Testis (tissue), 3 donors: Measurements from ENCODE around the gene TRIO. TPM values are rescaled to one million over a fixed set of nuclear protein-coding genes. Genes with fewer than 3 reads are reported as not detected.

Experiments
- DNase-seq: peaks from one replicate; pipeline ENCODE4 v3.0.0-alpha.2; 2019
- H3K27ac ChIP-seq, 2 donors: fragments of 200-600 bp; sonication (generic); one replicate each; pipeline ENCODE4 v1.5.1; 2019
- H3K27me3 ChIP-seq: fragments of 200-600 bp; sonication (generic); one replicate; pipeline ENCODE4 v1.5.1; 2019
- H3K36me3 ChIP-seq: fragments of 200-600 bp; sonication (generic); one replicate; pipeline ENCODE4 v1.5.1; 2017; ENCODE audit warnings: low read depth; ENCODE audit errors: missing control alignments
- H3K4me1 ChIP-seq: fragments of 200-600 bp; sonication (generic); one replicate; pipeline ENCODE4 v1.5.1; 2019
- H3K4me3 ChIP-seq, 2 donors: fragments of 200-600 bp; sonication (generic); one replicate each; pipeline ENCODE4 v1.5.1; 2017 to 2019
- H3K9me3 ChIP-seq: fragments of 200-600 bp; sonication (generic); one replicate; pipeline ENCODE4 v1.5.1; 2017
- CTCF ChIP-seq, 3 experiments: fragments of 450-650 bp in 2 of 3; fragments of 200-600 bp in 1 of 3; sonication (generic) in 1 of 3; IDR thresholded peaks; one replicate each; pipeline ENCODE4 v1.5.1; 2016 to 2019; ENCODE audit warnings: antibody characterized with exemption in 3 of 3, mild to moderate bottlenecking in 2 of 3, moderate library complexity in 1 of 3
- POLR2A ChIP-seq: fragments of 450-650 bp; IDR thresholded peaks from one replicate; pipeline ENCODE4 v1.6.1; 2017; ENCODE audit warnings: antibody characterized with exemption, mild to moderate bottlenecking, moderate library complexity
- WGBS, 2 donors: methylation state at CpG; one replicate each; pipeline ENCODE4 v1.1.5; 2018; 5-methylcytosine and 5-hydroxymethylcytosine counted together
- intact Hi-C: fragments of 100-400 bp; cut with DNase I; formaldehyde crosslinking; loops from one replicate; pipeline ENCODE4 v1.15.1; 2023; ENCODE audit warnings: low total_unique reads
- polyA plus RNA-seq: library from polyadenylated mRNA; stranded (reverse); fragments of 350-450 nt; fragmentation: Illumina TruSeq; extraction: RNeasy Lipid Tissue Mini Kit (QIAGEN cat#74804); gene quantifications from one replicate; pipeline ENCODE4 v1.2.3, GENCODE V29; 2014; ENCODE audit warnings: low read depth, low replicate concordance; ENCODE audit not compliant: insufficient read depth
- total RNA-seq, 2 donors: library from RNA; depleted of rRNA; stranded (reverse); fragments of >200 nt; gene quantifications; one replicate each; pipeline ENCODE4 v1.2.3, GENCODE V29; 2016

TRIO gene
- total and polyA plus RNA-seq, 3 donors from 2014 or later = 47.2 to 295 (median 249) TPM

- no peaks in the 10 kb centered on the region for H3K27me3 ChIP-seq
- 70 to 75% methylated on average over 7 of the region's 7 CpGs for WGBS, 2 donors
- intact Hi-C loops = no loop called here
- no peaks in the 10 kb centered on the region for H3K36me3 ChIP-seq
- no peak for DNase-seq
- peaks cover 13% of the 10 kb centered on the region for H3K4me1 ChIP-seq
- H3K4me3 ChIP-seq = no peak overlapping the region
- TF ChIP-seq POLR2A (no peak), CTCF (IDR thresholded peaks at IDR 0.05) (no peak)
- H3K9me3 ChIP-seq = no peaks in the 10 kb centered on the region
- H3K27ac ChIP-seq = no peak overlapping the region
Observed at GRCh38 chr5:14506140-14506538, 363.0 kb downstream of the TRIO start.

- intact Hi-C loops = no loop called here
- TF ChIP-seq CTCF (IDR thresholded peaks at IDR 0.05) = no peak
- TF ChIP-seq POLR2A = no peak
- Histone ChIP-seq H3K27ac (no peak overlapping the region), H3K9me3 (no peaks in the 10 kb centered on the region), H3K27me3 (no peaks in the 10 kb centered on the region), H3K4me1 (peaks cover 13% of the 10 kb centered on the region), H3K4me3 (no peak overlapping the region), H3K36me3 (no peaks in the 10 kb centered on the region)
- 94 to 95% methylated on average over 16 of the region's 16 CpGs for WGBS, 2 donors
- no peak for DNase-seq
Observed at GRCh38 chr5:14506661-14507060, 363.5 kb downstream of the TRIO start.

GRCh38 chr5:14507156-14507941 lies 364.2 kb downstream of the TRIO start:
- Histone ChIP-seq H3K4me1 (peaks cover 13% of the 10 kb centered on the region), H3K27me3 (no peaks in the 10 kb centered on the region), H3K4me3 (no peak overlapping the region), H3K9me3 (no peaks in the 10 kb centered on the region), H3K36me3 (no peaks in the 10 kb centered on the region), H3K27ac (no peak overlapping the region)
- DNase-seq = no peak
- 89 to 93% methylated on average over 21 of the region's 21 CpGs for WGBS, 2 donors
- intact Hi-C loops = no loop called here
- TF ChIP-seq CTCF (IDR thresholded peaks at IDR 0.05) (no peak), POLR2A (no peak)

- Histone ChIP-seq H3K9me3 (no peaks in the 10 kb centered on the region), H3K4me3 (no peak overlapping the region), H3K4me1 (peaks cover 10% of the 10 kb centered on the region), H3K27ac (no peak overlapping the region), H3K27me3 (no peaks in the 10 kb centered on the region), H3K36me3 (no peaks in the 10 kb centered on the region)
- WGBS, 2 donors = 91 to 93% methylated on average over 18 to 20 of the region's 20 CpGs
- no peak for DNase-seq
- TF ChIP-seq POLR2A (no peak), CTCF (IDR thresholded peaks at IDR 0.05) (no peak)
- intact Hi-C loops = no loop called here
Observed at GRCh38 chr5:14508046-14508445, 364.9 kb downstream of the TRIO start.

GRCh38 chr5:14509556-14509955 lies 366.4 kb downstream of the TRIO start:
- H3K27ac ChIP-seq = no peak overlapping the region
- H3K27me3 ChIP-seq = no peaks in the 10 kb centered on the region
- intact Hi-C loops = no loop called here
- DNase-seq = no peak
- TF ChIP-seq CTCF (IDR thresholded peaks at IDR 0.05) (no peak), POLR2A (no peak)
- H3K4me1 ChIP-seq = no peaks in the 10 kb centered on the region
- WGBS, 2 donors = 61 to 71% methylated on average over 11 of the region's 11 CpGs
- no peak overlapping the region for H3K4me3 ChIP-seq
- no peaks in the 10 kb centered on the region for H3K9me3 ChIP-seq
- H3K36me3 ChIP-seq = no peaks in the 10 kb centered on the region
